Fibroblast of pulmonary artery (primary cell): Measurements from ENCODE around the gene AFF3.

ENCODE experiments used
- DNase-seq: peaks from one replicate; pipeline ENCODE4 v3.0.0-alpha.2; 2010; ENCODE audit warnings: low read depth
- H3K4me3 ChIP-seq: replicated peaks from 2 replicates; pipeline ENCODE4 v1.5.1; 2011; ENCODE audit warnings: low read depth, mild to moderate bottlenecking, control low read depth, low read length, moderate library complexity
- CTCF ChIP-seq: IDR thresholded peaks from 2 replicates; pipeline ENCODE4 v1.5.1; 2011; ENCODE audit warnings: mild to moderate bottlenecking, control low read depth, low read length, inconsistent platforms; ENCODE audit errors: missing control alignments

The AFF3 gene

GRCh38 chr2:99734236-99734635, 408.2 kb downstream of the AFF3 start:
- no peak for TF ChIP-seq CTCF
- DNase-seq = no peak
- no peak overlapping the region for H3K4me3 ChIP-seq

- peak; percentile 9 for DNase-seq
- no peak for TF ChIP-seq CTCF
- H3K4me3 ChIP-seq = no peak overlapping the region
Measured at GRCh38 chr2:99729104-99730025, 413.0 kb downstream of the AFF3 start.

GRCh38 chr2:99728166-99728565, 414.2 kb downstream of the AFF3 start:
- no peak for TF ChIP-seq CTCF
- H3K4me3 ChIP-seq = no peak overlapping the region
- DNase-seq = no peak

- no peak for DNase-seq
- H3K4me3 ChIP-seq = no peak overlapping the region
- no peak for TF ChIP-seq CTCF
Measured at GRCh38 chr2:99727199-99727598, 415.2 kb downstream of the AFF3 start.

- TF ChIP-seq CTCF = no peak
- no peak overlapping the region for H3K4me3 ChIP-seq
- DNase-seq = no peak
Measured at GRCh38 chr2:99726691-99727090, 415.7 kb downstream of the AFF3 start.

- H3K4me3 ChIP-seq = no peak overlapping the region
- peak; percentile 29 for TF ChIP-seq CTCF
- DNase-seq = no peak
Measured at GRCh38 chr2:99725820-99726219, 416.6 kb downstream of the AFF3 start.

- no peak for DNase-seq
- H3K4me3 ChIP-seq = no peak overlapping the region
- TF ChIP-seq CTCF = no peak
Measured at GRCh38 chr2:99722476-99722875, 419.9 kb downstream of the AFF3 start.
